LNCaP clone FGC (cell line): ENCODE results near the gene DENR.
A peak's percentile ranks its signal among the peaks of the same experiment; 100 is the strongest.

Experiments used
- DNase-seq: peaks from one replicate; pipeline ENCODE4 v3.0.0-alpha.2; 2011; ENCODE audit warnings: low read depth
- H3K4me3 ChIP-seq: 2 replicates; pipeline ENCODE4 v1.5.1; 2011; ENCODE audit warnings: mild to moderate bottlenecking, low read depth, low read length, control low read depth
- TF ChIP-seq, protein P1 (sequence below): IDR thresholded peaks from 2 replicates; pipeline ENCODE4 v1.5.1; 2012; ENCODE audit warnings: mild to moderate bottlenecking; ENCODE audit not compliant: control insufficient read depth, insufficient read depth; ENCODE audit errors: extremely low read depth

The DENR gene

DNA sequence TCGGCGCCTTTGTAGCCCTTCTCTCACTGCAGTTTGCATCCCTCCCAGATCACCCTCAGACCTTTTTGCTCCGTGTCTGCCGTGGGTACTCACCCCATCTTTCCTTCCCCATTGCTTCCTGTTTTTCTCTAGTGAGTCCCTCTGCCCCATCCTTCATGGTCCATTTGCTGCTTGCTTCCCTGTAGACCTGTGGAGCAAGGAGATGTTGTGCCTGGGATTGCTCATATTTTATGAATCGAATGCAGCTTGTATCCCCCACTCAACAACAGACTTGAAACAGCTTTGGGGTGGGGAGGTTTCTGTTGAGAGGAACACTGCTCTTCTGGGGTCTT is 661 bp downstream of the DENR start:
- DNase-seq: no peak
- peak overlapping the region; percentile 91 for H3K4me3 ChIP-seq
- TF ChIP-seq, protein P1, sequence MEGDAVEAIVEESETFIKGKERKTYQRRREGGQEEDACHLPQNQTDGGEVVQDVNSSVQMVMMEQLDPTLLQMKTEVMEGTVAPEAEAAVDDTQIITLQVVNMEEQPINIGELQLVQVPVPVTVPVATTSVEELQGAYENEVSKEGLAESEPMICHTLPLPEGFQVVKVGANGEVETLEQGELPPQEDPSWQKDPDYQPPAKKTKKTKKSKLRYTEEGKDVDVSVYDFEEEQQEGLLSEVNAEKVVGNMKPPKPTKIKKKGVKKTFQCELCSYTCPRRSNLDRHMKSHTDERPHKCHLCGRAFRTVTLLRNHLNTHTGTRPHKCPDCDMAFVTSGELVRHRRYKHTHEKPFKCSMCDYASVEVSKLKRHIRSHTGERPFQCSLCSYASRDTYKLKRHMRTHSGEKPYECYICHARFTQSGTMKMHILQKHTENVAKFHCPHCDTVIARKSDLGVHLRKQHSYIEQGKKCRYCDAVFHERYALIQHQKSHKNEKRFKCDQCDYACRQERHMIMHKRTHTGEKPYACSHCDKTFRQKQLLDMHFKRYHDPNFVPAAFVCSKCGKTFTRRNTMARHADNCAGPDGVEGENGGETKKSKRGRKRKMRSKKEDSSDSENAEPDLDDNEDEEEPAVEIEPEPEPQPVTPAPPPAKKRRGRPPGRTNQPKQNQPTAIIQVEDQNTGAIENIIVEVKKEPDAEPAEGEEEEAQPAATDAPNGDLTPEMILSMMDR: no peak

DNA sequence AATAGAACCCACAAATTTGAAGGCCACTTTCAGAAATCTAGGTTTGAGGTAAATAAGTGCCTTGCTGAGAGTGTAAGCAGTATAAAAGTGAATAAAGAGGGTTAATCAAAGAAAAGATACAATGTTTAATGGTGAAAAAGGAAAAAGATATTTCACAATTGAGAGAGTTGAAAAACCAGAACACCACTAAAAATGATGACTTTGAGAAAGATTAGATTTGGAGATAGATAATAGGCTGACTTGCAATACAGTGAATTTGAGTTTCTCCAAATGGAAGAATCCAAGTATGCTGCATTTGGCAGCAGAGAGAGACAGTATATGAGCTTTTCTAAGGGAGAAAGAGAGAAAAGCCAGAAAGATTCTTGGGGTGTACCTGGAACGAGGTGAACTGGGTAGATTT is 2.2 kb downstream of the DENR start:
- DNase-seq: no peak
- TF ChIP-seq, protein P1: no peak
- no peak overlapping the region for H3K4me3 ChIP-seq

DNA sequence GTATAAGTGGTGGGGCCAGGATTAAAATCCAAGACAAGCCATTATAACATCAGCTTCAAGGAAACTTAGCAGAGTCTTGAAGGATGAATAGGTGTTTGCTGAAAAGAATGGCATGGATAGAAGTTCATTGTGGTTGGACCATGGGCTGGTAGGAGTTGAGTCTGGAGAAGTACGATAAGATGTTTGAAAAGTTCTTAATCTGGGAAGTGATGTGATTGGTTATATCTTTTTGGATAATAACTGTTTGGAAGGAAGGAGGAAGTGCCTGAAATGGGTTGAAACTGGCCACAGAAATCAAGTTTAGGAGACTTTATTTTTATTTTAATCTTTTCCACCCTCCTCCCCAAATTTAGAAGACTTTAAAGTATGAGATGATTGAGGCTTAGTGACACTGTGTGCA is 4.9 kb downstream of the DENR start:
- no peak overlapping the region for H3K4me3 ChIP-seq
- TF ChIP-seq, protein P1: no peak
- no peak for DNase-seq

DNA sequence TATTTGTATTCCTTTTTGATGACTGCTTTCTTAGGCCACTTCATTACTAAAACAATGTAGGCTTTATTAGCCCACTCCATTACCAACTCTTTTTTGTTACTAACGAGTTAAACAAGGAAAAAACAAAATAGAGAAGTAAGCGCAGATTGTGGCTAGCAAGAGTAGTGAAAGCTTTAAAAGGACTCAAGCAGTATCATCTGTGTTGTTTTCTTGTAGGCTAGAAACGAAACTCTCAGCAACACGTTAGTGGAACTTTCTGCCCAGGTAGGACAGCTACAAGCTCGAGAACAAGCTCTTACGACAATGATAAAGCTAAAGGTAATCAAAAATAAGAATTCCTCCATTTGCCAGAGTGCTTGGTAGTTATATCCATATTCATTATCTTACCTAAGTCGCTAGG is 32.9 kb downstream of the DENR start:
- TF ChIP-seq, protein P1: no peak
- no peak overlapping the region for H3K4me3 ChIP-seq
- no peak for DNase-seq

DNA sequence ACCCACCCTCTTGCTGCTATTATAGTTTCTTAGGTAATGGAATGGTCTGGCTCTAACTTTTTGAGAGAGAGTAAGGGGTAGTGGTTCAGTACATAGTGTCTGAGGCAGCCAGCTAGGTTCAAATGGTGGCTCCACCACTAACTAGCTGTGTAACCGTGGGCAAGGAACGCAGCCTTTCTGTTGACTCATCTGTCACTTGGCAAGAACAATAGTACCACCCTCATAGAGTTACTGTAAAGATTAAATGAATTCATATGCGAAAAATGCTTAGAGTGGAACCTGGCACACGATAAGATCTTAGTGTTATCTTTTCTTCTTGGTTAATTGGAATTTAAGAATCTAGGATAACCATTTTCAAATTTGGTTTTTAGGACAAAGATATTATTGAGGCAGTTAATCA is 35.8 kb downstream of the DENR start:
- DNase-seq: no peak
- H3K4me3 ChIP-seq: no peak overlapping the region
- TF ChIP-seq, protein P1: no peak

DNA sequence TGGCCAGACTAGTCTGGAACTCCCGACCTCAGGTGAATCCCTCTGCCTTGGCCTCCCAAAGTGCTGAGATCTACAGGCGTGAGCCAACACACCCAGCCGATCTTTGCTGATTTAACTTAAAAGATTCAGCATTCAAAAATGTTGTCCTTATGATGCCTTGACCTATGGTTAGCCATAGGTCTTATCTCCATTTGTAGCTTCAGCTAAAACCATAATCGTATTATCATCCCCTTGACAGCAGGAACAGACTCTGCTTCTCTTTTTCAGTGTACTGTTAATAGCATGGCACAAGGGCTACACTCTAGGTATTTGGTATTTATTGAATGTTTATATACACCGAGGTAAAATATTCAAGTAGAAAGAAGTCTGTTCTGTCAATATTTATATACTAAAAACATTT is 37.0 kb downstream of the DENR start:
- no peak overlapping the region for H3K4me3 ChIP-seq
- DNase-seq: no peak
- TF ChIP-seq, protein P1: no peak

DNA sequence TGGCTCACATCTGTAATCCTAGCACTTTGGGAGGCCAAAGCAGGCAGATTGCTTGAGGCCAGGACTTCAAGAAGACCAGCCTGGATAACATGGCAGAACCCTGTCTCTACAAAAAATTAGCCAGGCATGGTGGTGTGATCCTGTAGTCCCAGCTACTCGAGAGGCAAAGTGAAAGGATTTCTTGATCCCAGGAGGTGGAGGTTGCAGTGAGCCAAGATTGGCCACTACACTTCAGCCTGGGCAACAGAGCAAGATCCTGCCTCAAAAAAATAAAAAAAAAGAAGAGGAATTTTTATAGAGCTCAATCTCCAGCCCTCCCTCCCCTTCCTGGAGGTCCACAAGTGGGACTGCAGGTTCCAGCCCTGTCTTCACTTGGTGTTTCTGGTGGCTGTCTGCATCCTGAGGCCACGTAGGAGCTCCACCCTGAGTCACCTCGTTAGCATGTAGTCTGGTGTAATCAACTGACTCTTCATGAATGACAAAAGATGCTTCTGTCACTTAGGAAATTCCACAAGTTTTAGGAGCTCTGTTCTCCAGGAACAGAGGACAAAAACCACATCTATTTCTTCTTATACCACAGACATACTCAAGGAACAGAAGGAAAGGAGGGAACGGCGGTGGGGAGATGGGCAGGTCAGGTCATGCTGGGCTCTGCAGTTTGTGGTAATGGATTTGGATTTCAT is 37.9 kb downstream of the DENR start:
- TF ChIP-seq, protein P1: no peak
- DNase-seq: no peak
- H3K4me3 ChIP-seq: no peak overlapping the region
